Smooth muscle cell (in vitro differentiated cells): Measurements from ENCODE around the gene ZSCAN9. TPM values are rescaled to one million over a fixed set of nuclear protein-coding genes. Genes with fewer than 3 reads are reported as not detected.

Experiments
- DNase-seq: peaks from one replicate; lab custom pipeline; 2025; ENCODE audit not compliant: unreplicated experiment; lab: John Stamatoyannopoulos, UW
- H2AFZ ChIP-seq: fragments of 200-600 bp; sonication (generic); 2 replicates; pipeline ENCODE4 v1.6.0; 2016; ENCODE audit warnings: antibody characterized with exemption, low read depth, mild to moderate bottlenecking
- H3F3A ChIP-seq: fragments of 200-600 bp; sonication (generic); 2 replicates; pipeline ENCODE4 v1.6.0; 2017; ENCODE audit warnings: antibody characterized with exemption, low read depth
- H3K27ac ChIP-seq: fragments of 200-600 bp; sonication (generic); 2 replicates; pipeline ENCODE4 v1.5.1; 2016; ENCODE audit warnings: low read depth, mild to moderate bottlenecking
- H3K27me3 ChIP-seq: fragments of 200-600 bp; sonication (generic); 2 replicates; pipeline ENCODE4 v1.6.1; 2016; ENCODE audit warnings: low read depth, mild to moderate bottlenecking
- H3K36me3 ChIP-seq: fragments of 200-600 bp; sonication (generic); 2 replicates; pipeline ENCODE4 v1.5.1; 2016; ENCODE audit warnings: low read depth
- H3K4me1 ChIP-seq: fragments of 200-600 bp; sonication (generic); 2 replicates; pipeline ENCODE4 v1.5.1; 2016; ENCODE audit warnings: low read depth
- H3K4me2 ChIP-seq: fragments of 200-600 bp; sonication (generic); 2 replicates; pipeline ENCODE4 v1.6.0; 2016; ENCODE audit warnings: mild to moderate bottlenecking
- H3K4me3 ChIP-seq: fragments of 200-600 bp; sonication (generic); 2 replicates; pipeline ENCODE4 v1.5.1; 2016; ENCODE audit warnings: mild to moderate bottlenecking
- H3K79me2 ChIP-seq: fragments of 200-600 bp; sonication (generic); 2 replicates; pipeline ENCODE4 v1.6.0; 2016; ENCODE audit warnings: low read depth, mild to moderate bottlenecking
- H3K9ac ChIP-seq: fragments of 200-600 bp; sonication (generic); 2 replicates; pipeline ENCODE4 v1.6.0; 2016; ENCODE audit warnings: low read depth
- H3K9me3 ChIP-seq: fragments of 200-600 bp; sonication (generic); replicated peaks from 2 replicates; pipeline ENCODE4 v1.5.1; 2016; ENCODE audit warnings: low read depth
- H4K20me1 ChIP-seq: fragments of 200-600 bp; sonication (generic); 2 replicates; pipeline ENCODE4 v1.6.0; 2016; ENCODE audit warnings: low read depth
- WGBS: methylation state at CpG from one replicate; pipeline ENCODE4 v1.1.7; 2016; ENCODE audit warnings: low lambda C conversion rate; 5-methylcytosine and 5-hydroxymethylcytosine counted together
- polyA plus RNA-seq: library from polyadenylated mRNA; unstranded; fragments of >200 nt; fragmentation: Nextera tagmentation; extraction: Ambion mirVana; gene quantifications from 2 replicates; pipeline ENCODE4 v1.2.1, GENCODE V29; 2016
- total RNA-seq: library from RNA; depleted of rRNA; stranded (reverse); fragments of >200 nt; gene quantifications from 2 replicates; pipeline ENCODE4 v1.2.3, GENCODE V29; 2014
- TF ChIP-seq, protein P1 (sequence below): fragments of 200-600 bp; sonication (generic); IDR thresholded peaks from 2 replicates; pipeline ENCODE4 v1.5.1; 2017; ENCODE audit warnings: borderline replicate concordance, mild to moderate bottlenecking, antibody characterized with exemption; ENCODE audit not compliant: insufficient read depth, poor library complexity, severe bottlenecking

The ZSCAN9 gene
- total and polyA plus RNA-seq, 2 experiments from 2014 or later, result 7.3 to 18.3 TPM

DNA sequence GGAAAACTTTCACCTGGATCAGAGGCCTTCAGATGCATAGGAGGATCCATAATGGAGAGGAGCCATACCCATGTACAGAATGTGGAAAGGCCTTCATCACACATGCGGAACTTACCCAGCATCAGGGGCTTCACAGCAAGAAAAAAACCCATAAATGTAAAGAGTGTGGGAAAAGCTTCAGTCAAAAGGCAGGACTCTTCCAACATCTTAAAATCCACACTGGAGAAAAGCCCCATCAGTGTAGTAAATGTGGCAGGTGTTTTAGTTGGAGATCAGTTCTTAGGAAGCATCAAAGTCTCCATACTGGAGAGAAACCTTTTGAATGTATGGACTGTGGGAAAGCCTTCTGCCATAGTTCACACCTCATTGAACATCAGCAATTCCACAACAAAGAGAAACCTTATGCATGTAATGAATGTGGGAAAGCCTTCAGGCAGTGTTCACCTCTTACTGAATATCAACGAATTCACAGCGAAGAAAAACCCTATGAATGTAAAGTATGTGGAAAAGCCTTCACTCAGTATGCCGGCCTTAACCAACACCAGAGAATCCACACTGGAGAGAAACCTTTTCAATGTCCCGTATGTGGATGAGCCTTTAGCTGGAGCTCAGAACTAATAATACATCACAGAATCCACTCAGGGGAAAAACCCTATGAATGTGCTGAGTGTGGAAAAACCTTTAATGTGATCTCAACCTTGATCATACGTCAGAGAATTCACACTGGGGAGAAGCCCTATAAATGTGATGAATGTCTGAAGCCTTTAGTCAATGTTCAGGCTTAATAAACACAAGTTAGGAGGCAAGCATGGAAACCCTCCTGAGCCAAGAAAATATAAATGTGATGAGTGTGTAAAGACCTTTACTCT, 36.7 kb upstream of the ZSCAN9 start:
- H3K9me3 ChIP-seq, result peaks cover 14% of the 10 kb centered on the region
- WGBS, result 83% methylated on average over 6 of the region's 6 CpGs
- no peak overlapping the region for H2AFZ ChIP-seq
- H3F3A ChIP-seq, result no peaks in the 10 kb centered on the region
- TF ChIP-seq, protein P1, sequence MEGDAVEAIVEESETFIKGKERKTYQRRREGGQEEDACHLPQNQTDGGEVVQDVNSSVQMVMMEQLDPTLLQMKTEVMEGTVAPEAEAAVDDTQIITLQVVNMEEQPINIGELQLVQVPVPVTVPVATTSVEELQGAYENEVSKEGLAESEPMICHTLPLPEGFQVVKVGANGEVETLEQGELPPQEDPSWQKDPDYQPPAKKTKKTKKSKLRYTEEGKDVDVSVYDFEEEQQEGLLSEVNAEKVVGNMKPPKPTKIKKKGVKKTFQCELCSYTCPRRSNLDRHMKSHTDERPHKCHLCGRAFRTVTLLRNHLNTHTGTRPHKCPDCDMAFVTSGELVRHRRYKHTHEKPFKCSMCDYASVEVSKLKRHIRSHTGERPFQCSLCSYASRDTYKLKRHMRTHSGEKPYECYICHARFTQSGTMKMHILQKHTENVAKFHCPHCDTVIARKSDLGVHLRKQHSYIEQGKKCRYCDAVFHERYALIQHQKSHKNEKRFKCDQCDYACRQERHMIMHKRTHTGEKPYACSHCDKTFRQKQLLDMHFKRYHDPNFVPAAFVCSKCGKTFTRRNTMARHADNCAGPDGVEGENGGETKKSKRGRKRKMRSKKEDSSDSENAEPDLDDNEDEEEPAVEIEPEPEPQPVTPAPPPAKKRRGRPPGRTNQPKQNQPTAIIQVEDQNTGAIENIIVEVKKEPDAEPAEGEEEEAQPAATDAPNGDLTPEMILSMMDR, result no peak
- no peak for DNase-seq
- no peaks in the 10 kb centered on the region for H3K36me3 ChIP-seq
- no peaks in the 10 kb centered on the region for H3K79me2 ChIP-seq
- H3K4me1 ChIP-seq, result no peaks in the 10 kb centered on the region
- no peak overlapping the region for H3K4me3 ChIP-seq
- no peak overlapping the region for H3K27ac ChIP-seq
- no peaks in the 10 kb centered on the region for H4K20me1 ChIP-seq
- no peak overlapping the region for H3K9ac ChIP-seq
- no peak overlapping the region for H3K4me2 ChIP-seq
- H3K27me3 ChIP-seq, result no peaks in the 10 kb centered on the region

DNA sequence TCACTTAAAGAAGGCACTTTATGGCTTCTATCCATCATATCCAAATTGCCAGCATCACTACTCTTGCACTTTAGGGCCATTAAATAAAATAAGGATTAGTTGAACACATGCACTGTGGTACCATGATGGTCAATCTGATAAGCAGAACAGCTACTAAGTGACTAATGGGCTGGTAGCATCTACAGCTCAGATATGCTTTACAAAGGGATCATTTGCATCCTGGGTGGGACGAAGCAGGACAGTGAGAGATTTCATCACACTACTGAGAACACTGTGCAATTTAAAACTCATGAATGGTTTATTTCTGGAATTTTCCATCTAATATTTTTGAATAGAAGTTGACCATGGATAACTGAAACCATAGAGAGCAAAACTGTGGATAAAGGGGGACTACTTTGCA, 25.1 kb upstream of the ZSCAN9 start:
- H3K9me3 ChIP-seq, result peaks cover 3% of the 10 kb centered on the region
- 44% methylated on average over 1 of the region's 1 CpG for WGBS
- no peaks in the 10 kb centered on the region for H3K36me3 ChIP-seq
- DNase-seq, result no peak
- no peaks in the 10 kb centered on the region for H3K4me1 ChIP-seq
- H2AFZ ChIP-seq, result no peak overlapping the region
- no peaks in the 10 kb centered on the region for H4K20me1 ChIP-seq
- H3K4me2 ChIP-seq, result no peak overlapping the region
- no peaks in the 10 kb centered on the region for H3K79me2 ChIP-seq
- no peak overlapping the region for H3K4me3 ChIP-seq
- H3K9ac ChIP-seq, result no peak overlapping the region
- peaks cover 11% of the 10 kb centered on the region for H3K27me3 ChIP-seq
- no peak overlapping the region for H3K27ac ChIP-seq
- TF ChIP-seq, protein P1, result no peak
- no peaks in the 10 kb centered on the region for H3F3A ChIP-seq

DNA sequence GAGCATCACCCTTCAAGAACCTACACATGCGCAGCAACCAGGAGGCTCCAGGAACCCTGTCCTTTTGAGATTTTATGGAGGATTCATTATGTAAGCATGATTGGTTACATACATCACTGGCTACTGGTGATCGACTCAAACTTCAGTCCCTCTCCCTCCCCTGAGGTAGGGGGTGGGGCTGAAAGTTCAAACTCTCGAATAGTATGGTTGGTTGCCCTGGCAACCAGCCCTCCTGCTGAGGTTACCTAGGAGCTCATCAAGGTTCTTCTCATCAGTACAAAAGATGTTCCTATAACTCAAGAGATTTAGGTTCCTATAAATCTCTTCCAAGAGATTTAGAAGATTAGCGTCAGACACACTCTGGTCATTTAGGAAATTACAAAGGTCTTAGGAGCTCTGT, 21.9 kb upstream of the ZSCAN9 start:
- Histone ChIP-seq H3K9ac (no peak overlapping the region), H2AFZ (no peak overlapping the region), H3K36me3 (no peaks in the 10 kb centered on the region), H3K4me1 (peaks cover 6% of the 10 kb centered on the region), H3K4me2 (no peak overlapping the region), H3K27ac (no peak overlapping the region), H3K4me3 (no peak overlapping the region), H3F3A (no peaks in the 10 kb centered on the region), H3K27me3 (peaks cover 43% of the 10 kb centered on the region), H3K79me2 (no peaks in the 10 kb centered on the region), H3K9me3 (peaks cover 3% of the 10 kb centered on the region), H4K20me1 (no peaks in the 10 kb centered on the region)
- no peak for DNase-seq
- TF ChIP-seq, protein P1, result no peak
- WGBS, result 51% methylated on average over 4 of the region's 4 CpGs

DNA sequence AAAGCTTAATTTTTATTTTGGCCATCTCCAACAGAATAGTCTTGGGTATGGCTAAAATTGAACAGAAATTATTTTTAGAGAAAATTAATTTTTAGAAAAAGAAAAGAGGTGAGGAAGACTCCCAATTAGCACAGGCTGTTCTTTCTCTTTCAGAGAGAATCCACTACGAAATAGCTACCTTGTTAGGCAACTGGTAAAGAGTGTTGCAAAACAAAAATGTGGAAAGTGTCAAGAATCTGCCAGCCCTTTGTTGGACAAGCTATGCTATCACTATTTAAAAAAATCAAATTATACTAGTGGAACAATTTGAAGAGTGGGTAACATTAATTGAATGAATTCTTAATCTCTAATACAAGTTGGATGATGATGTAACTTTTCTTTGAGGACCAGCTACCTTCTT, 19.2 kb upstream of the ZSCAN9 start:
- H3K79me2 ChIP-seq, result no peaks in the 10 kb centered on the region
- no peaks in the 10 kb centered on the region for H3K36me3 ChIP-seq
- H2AFZ ChIP-seq, result no peak overlapping the region
- DNase-seq, result no peak
- no peaks in the 10 kb centered on the region for H4K20me1 ChIP-seq
- whole genome bisulfite sequencing, result 85% methylated on average over 1 of the region's 1 CpG
- H3K4me1 ChIP-seq, result peaks cover 12% of the 10 kb centered on the region
- H3K9ac ChIP-seq, result no peak overlapping the region
- H3K27ac ChIP-seq, result no peak overlapping the region
- no peak overlapping the region for H3K4me3 ChIP-seq
- peaks cover 3% of the 10 kb centered on the region for H3K9me3 ChIP-seq
- TF ChIP-seq, protein P1, result no peak
- peaks cover 69% of the 10 kb centered on the region for H3K27me3 ChIP-seq
- no peaks in the 10 kb centered on the region for H3F3A ChIP-seq
- H3K4me2 ChIP-seq, result no peak overlapping the region
